Activated naive CD8-positive, alpha-beta T cell treated with anti-CD3 and anti-CD28 coated beads, Interleukin-2, amount 50 U/mL, for 16 hours (primary cell): ENCODE data around the gene ACSM6.

Experiments
- DNase-seq: peaks from one replicate; pipeline ENCODE4 v3.0.0-alpha.2; 2020; ENCODE audit warnings: low read depth, low spot score

ACSM6 gene

DNA sequence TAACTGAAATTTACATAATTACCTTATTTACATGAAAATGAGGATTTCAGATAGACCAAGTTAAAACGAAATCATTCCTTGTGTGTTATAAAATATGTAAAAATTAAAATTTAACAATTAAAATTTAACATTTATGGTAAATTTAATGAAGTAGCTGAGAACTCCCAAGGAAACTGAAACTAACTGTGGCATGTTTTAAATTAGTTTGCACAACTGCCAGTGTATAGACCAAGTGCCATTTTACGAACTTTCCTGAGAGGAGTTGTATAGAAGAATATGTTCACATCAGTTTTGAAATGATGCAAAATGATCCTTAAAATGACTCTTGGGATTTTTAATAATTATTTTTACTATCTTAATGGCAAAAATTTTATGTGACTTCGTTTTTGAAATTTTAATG is 73.2 kb downstream of the ACSM6 start:
- DNase-seq: no peak

DNA sequence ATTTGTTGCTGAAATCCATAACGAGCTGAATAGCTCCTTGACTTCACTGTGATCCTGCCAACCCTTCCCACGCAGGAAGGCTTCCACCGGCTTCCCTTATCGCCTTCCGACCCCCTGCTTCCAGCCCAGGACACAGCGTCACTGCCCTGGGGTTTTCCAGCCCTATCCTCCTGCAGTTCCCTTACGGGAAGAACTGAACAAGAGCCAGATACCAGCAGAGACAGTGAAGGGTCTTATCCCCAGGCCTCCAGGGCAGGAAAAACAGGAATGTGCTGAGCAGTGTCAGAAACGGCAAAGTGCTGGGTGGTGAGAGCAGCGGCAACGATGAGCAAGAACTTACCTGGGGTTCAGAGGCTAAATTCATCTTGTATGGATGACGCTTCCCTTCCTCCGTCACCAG is 74.4 kb downstream of the ACSM6 start:
- no peak for DNase-seq

DNA sequence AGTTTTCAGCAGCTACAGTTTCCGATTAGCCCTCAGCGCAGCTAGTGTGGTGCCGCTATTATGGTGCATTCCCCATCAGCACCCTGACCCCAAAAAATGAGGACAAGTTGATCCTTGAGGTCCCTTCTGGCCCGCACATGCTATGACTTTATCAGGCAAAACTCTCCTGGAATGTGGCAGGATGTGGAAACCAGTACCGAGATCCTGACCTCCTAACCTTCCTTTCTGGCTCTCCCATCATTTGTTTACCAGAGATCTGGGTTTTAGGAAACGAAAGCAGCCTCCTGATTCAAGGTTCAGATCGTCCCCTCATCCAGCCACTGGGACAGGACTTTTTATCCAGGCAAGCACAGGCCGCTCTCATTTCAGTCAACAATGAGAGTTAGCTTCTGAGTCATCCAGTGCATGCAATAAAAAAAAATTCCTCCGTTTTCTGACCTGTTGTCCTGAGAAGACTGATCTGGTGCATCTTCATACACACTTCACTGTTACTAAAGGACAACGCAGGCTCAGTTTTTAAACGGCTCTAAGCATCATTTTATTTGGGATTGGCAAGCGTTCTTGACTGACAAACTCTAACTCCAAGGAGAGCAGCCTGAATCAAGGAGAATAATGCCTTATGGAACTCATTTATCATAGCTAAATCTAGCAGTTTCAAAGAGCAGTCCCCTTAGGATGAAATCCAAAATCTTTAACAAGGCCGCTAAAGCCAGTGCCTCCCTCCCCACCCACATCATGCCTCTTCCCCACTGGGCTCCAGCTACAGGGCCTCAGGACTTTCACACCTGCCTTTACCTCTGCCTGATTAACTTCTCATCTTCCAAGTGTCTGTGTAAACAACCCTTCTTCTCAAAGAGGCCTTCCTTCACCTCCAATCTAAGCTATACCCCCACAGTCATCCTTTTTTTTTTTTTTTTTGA is 79.6 kb downstream of the ACSM6 start:
- no peak for DNase-seq

- DNase-seq: no peak
Measured at GRCh38 chr10:95275726-95276366, 81.8 kb downstream of the ACSM6 start.

GRCh38 chr10:95276367-95277200 is 82.5 kb downstream of the ACSM6 start:
- no peak for DNase-seq

GRCh38 chr10:95277201-95277570 is 83.1 kb downstream of the ACSM6 start:
- DNase-seq: no peak

GRCh38 chr10:95277614-95278013 is 83.6 kb downstream of the ACSM6 start:
- DNase-seq: no peak
